Neural progenitor cell (in vitro differentiated cells): ENCODE results near the gene MUL1. TPM values are rescaled to one million over a fixed set of nuclear protein-coding genes. Genes with fewer than 3 reads are reported as not detected.
"Not testable (repeated sequence)": the region's sequence is repeated elsewhere in the genome, so short reads cannot be mapped to it uniquely, and the experiment has no call there.

ENCODE experiments used
- DNase-seq: peaks from one replicate; pipeline ENCODE4 v3.0.0-alpha.2; 2016; ENCODE audit warnings: low spot score
- H2AFZ ChIP-seq: fragments of 200-600 bp; sonication (generic); replicated peaks from 2 replicates; pipeline ENCODE4 v1.6.1; 2016; ENCODE audit warnings: antibody characterized with exemption
- H3F3A ChIP-seq: fragments of 200-600 bp; sonication (generic); 2 replicates; pipeline ENCODE4 v1.6.1; 2016; ENCODE audit warnings: antibody characterized with exemption, low read depth
- H3K27ac ChIP-seq: fragments of 200-600 bp; sonication (generic); 2 replicates; pipeline ENCODE4 v1.5.1; 2016; ENCODE audit warnings: mild to moderate bottlenecking
- H3K27me3 ChIP-seq: fragments of 200-600 bp; sonication (generic); 2 replicates; pipeline ENCODE4 v1.6.1; 2016; ENCODE audit warnings: mild to moderate bottlenecking, moderate library complexity
- H3K36me3 ChIP-seq: fragments of 200-600 bp; sonication (generic); 2 replicates; pipeline ENCODE4 v1.5.1; 2016
- H3K4me1 ChIP-seq: fragments of 200-600 bp; sonication (generic); 2 replicates; pipeline ENCODE4 v1.6.1; 2016; ENCODE audit warnings: mixed run types
- H3K4me2 ChIP-seq: fragments of 200-600 bp; sonication (generic); 2 replicates; pipeline ENCODE4 v1.6.1; 2016
- H3K4me3 ChIP-seq: fragments of 200-600 bp; sonication (generic); 2 replicates; pipeline ENCODE4 v1.5.1; 2016
- H3K79me2 ChIP-seq: fragments of 200-600 bp; sonication (generic); 2 replicates; pipeline ENCODE4 v1.6.1; 2016; ENCODE audit warnings: low read depth
- H3K9ac ChIP-seq: fragments of 200-600 bp; sonication (generic); 2 replicates; pipeline ENCODE4 v1.6.1; 2016
- H3K9me3 ChIP-seq: fragments of 200-600 bp; sonication (generic); 2 replicates; pipeline ENCODE4 v1.5.1; 2016; ENCODE audit warnings: low read depth
- H4K20me1 ChIP-seq: fragments of 200-600 bp; sonication (generic); 2 replicates; pipeline ENCODE4 v1.6.1; 2016; ENCODE audit warnings: low read depth
- H3K27ac Mint-ChIP-seq: 3 replicates; pipeline ENCODE4 v1.8.0; 2021; ENCODE audit warnings: mixed read lengths
- H3K27me3 Mint-ChIP-seq: 2 replicates; pipeline ENCODE4 v1.8.0; 2022; ENCODE audit warnings: low read depth, mild to moderate bottlenecking, inconsistent platforms, moderate library complexity, mixed read lengths; ENCODE audit not compliant: insufficient read depth
- H3K36me3 Mint-ChIP-seq: 3 replicates; pipeline ENCODE4 v1.8.0; 2021; ENCODE audit warnings: mixed read lengths
- H3K4me1 Mint-ChIP-seq: 3 replicates; pipeline ENCODE4 v1.8.0; 2021; ENCODE audit warnings: mixed read lengths
- H3K4me3 Mint-ChIP-seq: 3 replicates; pipeline ENCODE4 v1.8.0; 2021; ENCODE audit warnings: mild to moderate bottlenecking, moderate library complexity, mixed read lengths
- H3K9me3 Mint-ChIP-seq: 3 replicates; pipeline ENCODE4 v1.8.0; 2020; ENCODE audit warnings: mixed read lengths
- EZH2 ChIP-seq: fragments of 200-600 bp; sonication (generic); IDR thresholded peaks from 2 replicates; pipeline ENCODE4 v1.6.1; 2017; ENCODE audit warnings: antibody characterized with exemption, mild to moderate bottlenecking, moderate library complexity
- EZH2phosphoT487 ChIP-seq: fragments of 200-600 bp; sonication (generic); IDR thresholded peaks from 2 replicates; pipeline ENCODE4 v1.6.1; 2017; ENCODE audit warnings: antibody characterized with exemption
- total RNA-seq: library from RNA; depleted of rRNA; stranded (reverse); fragments of >200 nt; gene quantifications from 2 replicates; pipeline ENCODE4 v1.2.3, GENCODE V29; 2015; ENCODE audit warnings: low replicate concordance
- TF ChIP-seq, protein P1 (sequence below): fragments of 200-600 bp; sonication (generic); IDR thresholded peaks from 2 replicates; pipeline ENCODE4 v1.5.1; 2017; ENCODE audit warnings: antibody characterized with exemption, mild to moderate bottlenecking

MUL1 gene
- total RNA-seq, 1 donor from 2014 or later = 6.7 TPM

DNA sequence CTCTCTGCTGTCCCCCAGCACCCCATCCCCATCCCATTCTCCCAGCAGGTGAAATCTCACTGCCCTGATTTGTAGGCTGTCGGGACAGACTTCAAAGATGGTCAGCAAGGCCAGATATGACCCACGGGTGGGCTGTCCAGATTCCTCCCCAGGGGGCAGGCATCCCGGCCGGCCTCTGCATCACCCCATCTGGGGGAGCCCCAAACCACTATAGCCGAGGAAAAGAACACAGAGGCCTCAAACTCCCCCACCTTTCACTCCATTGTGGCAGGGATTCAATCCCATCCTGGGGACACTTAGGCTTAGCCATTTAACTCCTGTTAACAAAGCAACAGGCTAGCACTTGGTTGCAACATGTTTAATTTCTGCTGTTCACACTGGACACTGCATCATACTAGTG lies 8.8 kb downstream of the MUL1 start:
- H3K9me3 ChIP-seq = no peaks in the 10 kb centered on the region
- H3K27ac ChIP-seq = no peak overlapping the region
- no peaks in the 10 kb centered on the region for H3K4me1 Mint-ChIP-seq
- no peaks in the 10 kb centered on the region for H3F3A ChIP-seq
- H3K36me3 ChIP-seq = no peaks in the 10 kb centered on the region
- no peaks in the 10 kb centered on the region for H3K9me3 Mint-ChIP-seq
- no peak overlapping the region for H3K27ac Mint-ChIP-seq
- no peaks in the 10 kb centered on the region for H3K27me3 ChIP-seq
- H3K4me3 Mint-ChIP-seq = no peak overlapping the region
- H3K4me3 ChIP-seq = no peak overlapping the region
- TF ChIP-seq EZH2phosphoT487 = no peak
- TF ChIP-seq EZH2 = no peak
- H3K4me1 ChIP-seq = no peaks in the 10 kb centered on the region
- no peaks in the 10 kb centered on the region for H4K20me1 ChIP-seq
- no peak overlapping the region for H2AFZ ChIP-seq
- H3K9ac ChIP-seq = no peak overlapping the region
- peaks cover 2% of the 10 kb centered on the region for H3K27me3 Mint-ChIP-seq
- peaks cover 4% of the 10 kb centered on the region for H3K36me3 Mint-ChIP-seq
- H3K4me2 ChIP-seq = no peak overlapping the region
- peaks cover 5% of the 10 kb centered on the region for H3K79me2 ChIP-seq
- DNase-seq = no peak

DNA sequence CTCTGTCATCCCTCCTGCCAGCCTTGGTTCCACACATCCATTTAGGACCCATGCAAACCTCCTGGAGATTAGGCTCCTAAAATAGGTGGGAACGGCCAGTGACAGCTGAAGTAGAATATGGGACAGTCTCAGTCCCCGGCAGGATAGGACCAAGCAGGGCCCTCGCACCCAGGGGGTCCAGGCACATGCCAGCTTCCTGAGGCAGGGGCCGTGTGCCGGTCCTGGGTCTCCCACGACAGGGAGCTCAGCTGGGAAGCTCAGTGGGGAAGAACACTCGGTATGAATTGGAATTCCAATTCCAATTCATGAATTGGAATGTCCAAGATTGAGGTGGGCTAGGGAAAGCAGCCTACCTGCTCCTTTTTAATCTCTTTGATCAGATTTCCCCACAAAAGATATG lies 9.8 kb downstream of the MUL1 start:
- H3K36me3 Mint-ChIP-seq = peaks cover 4% of the 10 kb centered on the region
- Histone ChIP-seq H3K27me3 (no peaks in the 10 kb centered on the region), H3K4me2 (no peak overlapping the region), H3F3A (no peaks in the 10 kb centered on the region), H3K4me1 (no peaks in the 10 kb centered on the region), H4K20me1 (no peaks in the 10 kb centered on the region), H2AFZ (no peak overlapping the region), H3K9me3 (no peaks in the 10 kb centered on the region), H3K4me3 (no peak overlapping the region), H3K9ac (no peak overlapping the region), H3K36me3 (no peaks in the 10 kb centered on the region), H3K27ac (no peak overlapping the region), H3K79me2 (no peaks in the 10 kb centered on the region)
- no peak overlapping the region for H3K4me3 Mint-ChIP-seq
- H3K27me3 Mint-ChIP-seq = peaks cover 2% of the 10 kb centered on the region
- H3K4me1 Mint-ChIP-seq = peaks cover under 1% of the 10 kb centered on the region
- no peak for DNase-seq
- TF ChIP-seq EZH2phosphoT487 = no peak
- TF ChIP-seq, protein P1, sequence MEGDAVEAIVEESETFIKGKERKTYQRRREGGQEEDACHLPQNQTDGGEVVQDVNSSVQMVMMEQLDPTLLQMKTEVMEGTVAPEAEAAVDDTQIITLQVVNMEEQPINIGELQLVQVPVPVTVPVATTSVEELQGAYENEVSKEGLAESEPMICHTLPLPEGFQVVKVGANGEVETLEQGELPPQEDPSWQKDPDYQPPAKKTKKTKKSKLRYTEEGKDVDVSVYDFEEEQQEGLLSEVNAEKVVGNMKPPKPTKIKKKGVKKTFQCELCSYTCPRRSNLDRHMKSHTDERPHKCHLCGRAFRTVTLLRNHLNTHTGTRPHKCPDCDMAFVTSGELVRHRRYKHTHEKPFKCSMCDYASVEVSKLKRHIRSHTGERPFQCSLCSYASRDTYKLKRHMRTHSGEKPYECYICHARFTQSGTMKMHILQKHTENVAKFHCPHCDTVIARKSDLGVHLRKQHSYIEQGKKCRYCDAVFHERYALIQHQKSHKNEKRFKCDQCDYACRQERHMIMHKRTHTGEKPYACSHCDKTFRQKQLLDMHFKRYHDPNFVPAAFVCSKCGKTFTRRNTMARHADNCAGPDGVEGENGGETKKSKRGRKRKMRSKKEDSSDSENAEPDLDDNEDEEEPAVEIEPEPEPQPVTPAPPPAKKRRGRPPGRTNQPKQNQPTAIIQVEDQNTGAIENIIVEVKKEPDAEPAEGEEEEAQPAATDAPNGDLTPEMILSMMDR = no peak
- H3K27ac Mint-ChIP-seq = no peak overlapping the region
- H3K9me3 Mint-ChIP-seq = no peaks in the 10 kb centered on the region

DNA sequence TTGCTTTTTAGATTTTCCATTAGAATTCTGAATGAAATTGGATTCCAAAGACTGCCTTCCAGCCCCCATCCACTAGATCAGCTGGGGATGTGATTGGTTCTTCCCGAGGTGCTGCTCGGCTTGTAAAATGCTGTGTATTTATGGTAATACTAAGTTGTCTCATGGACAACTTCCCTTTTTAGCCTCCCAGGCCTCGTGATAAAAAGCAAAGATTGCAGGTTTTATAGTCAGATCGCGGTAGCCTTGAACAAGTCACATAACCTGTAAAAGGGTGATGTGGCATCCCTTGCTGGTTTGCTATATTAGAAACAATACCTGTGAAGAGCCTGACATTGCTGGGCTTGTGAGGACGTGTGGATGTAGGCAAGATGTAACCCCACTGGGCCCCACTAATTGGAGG lies 10.4 kb downstream of the MUL1 start:
- Histone ChIP-seq H2AFZ (no peak overlapping the region), H3K27me3 (no peaks in the 10 kb centered on the region), H3K9me3 (no peaks in the 10 kb centered on the region), H3K4me2 (no peak overlapping the region), H3K36me3 (no peaks in the 10 kb centered on the region), H3F3A (no peaks in the 10 kb centered on the region), H3K79me2 (no peaks in the 10 kb centered on the region), H3K4me3 (no peak overlapping the region), H3K27ac (no peak overlapping the region), H4K20me1 (no peaks in the 10 kb centered on the region), H3K4me1 (no peaks in the 10 kb centered on the region), H3K9ac (no peak overlapping the region)
- Mint-ChIP-seq H3K9me3 (no peaks in the 10 kb centered on the region), H3K4me1 (peaks cover 5% of the 10 kb centered on the region), H3K4me3 (no peak overlapping the region), H3K36me3 (peaks cover 4% of the 10 kb centered on the region), H3K27me3 (peaks cover 6% of the 10 kb centered on the region), H3K27ac (no peak overlapping the region)
- TF ChIP-seq, protein P1 = no peak
- no peak for TF ChIP-seq EZH2
- TF ChIP-seq EZH2phosphoT487 = no peak
- no peak for DNase-seq

DNA sequence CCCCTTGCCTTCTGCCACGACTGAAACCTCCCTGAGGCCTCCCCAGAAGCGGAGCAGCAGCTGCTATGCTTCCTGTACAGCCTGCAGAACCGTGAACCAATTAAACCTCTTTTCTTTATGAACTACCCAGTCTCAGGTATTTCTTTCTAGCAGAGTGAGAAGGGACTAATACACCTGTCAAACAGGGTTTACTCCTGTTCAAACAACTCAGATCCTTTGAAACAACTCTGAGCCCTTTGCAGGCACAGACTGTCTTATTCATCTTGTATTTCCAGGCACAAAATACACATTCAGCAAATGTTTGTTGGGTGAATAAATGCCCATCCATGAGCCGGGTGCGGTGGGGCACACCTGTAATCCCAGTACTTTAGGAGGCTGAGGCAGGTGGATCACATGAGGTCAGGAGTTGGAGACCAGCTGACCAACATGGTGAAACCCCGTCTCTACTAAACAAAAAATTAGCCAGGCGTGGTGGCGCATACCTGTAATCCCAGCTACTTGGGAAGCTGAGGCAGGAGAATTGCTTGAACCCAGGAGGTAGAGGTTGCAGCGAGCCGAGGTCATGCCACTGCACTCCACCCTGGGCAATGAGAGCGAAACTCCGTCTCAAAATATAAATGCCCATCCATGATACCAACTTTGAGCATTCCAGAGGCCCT lies 11.1 kb downstream of the MUL1 start:
- H3K9me3 ChIP-seq, H3K4me2 ChIP-seq, H4K20me1 ChIP-seq, H3K27me3 ChIP-seq, H3K27me3 Mint-ChIP-seq, DNase-seq, H3K9me3 Mint-ChIP-seq, H3K36me3 Mint-ChIP-seq, H3K36me3 ChIP-seq, H3K9ac ChIP-seq, H3K4me1 Mint-ChIP-seq, H3K27ac ChIP-seq, H3K4me3 Mint-ChIP-seq, H3K79me2 ChIP-seq, H3K27ac Mint-ChIP-seq, H2AFZ ChIP-seq, H3K4me1 ChIP-seq, H3F3A ChIP-seq, H3K4me3 ChIP-seq: not testable (repeated sequence)
